ENCODE data around the gene AGBL4. TPM values are rescaled to one million over a fixed set of nuclear protein-coding genes. Genes with fewer than 3 reads are reported as not detected.

The AGBL4 gene
- total RNA-seq, 1 experiment from 2014 or later = not detected

GRCh38 chr1:50038237-50038809, 14.6 kb upstream of the AGBL4 start:
- intact Hi-C loops (cut with micrococcal nuclease) = no loop called here
- ChIA-PET CTCF (no interaction called here), RAD21 (ENCODE audit: low non-redundant PET in 1 of 2, low total read pairs in 2 of 2, uncharacterized antibody in 2 of 2, unreplicated experiment in 2 of 2) (no interaction called here), POLR2A (no interaction called here)
- no peaks in the 10 kb centered on the region for H3K36me3 ChIP-seq (ENCODE audit: control insufficient read depth in 1 of 2, insufficient read depth in 2 of 2, low read length in 2 of 2)
- no peaks in the 10 kb centered on the region for H3K9me2 ChIP-seq (ENCODE audit: insufficient read depth)
- H3K27ac ChIP-seq (ENCODE audit: low read depth, low read length) = no peak overlapping the region
- H3K79me2 ChIP-seq (ENCODE audit: insufficient read depth, low read length) = no peaks in the 10 kb centered on the region
- H4K20me1 ChIP-seq (ENCODE audit: insufficient read depth) = no peaks in the 10 kb centered on the region
- no peak for DNase-seq (ENCODE audit: low read depth, low spot score)
- no peaks in the 10 kb centered on the region for H3K9me3 ChIP-seq (ENCODE audit: control insufficient read depth in 1 of 2, insufficient read depth in 1 of 2, low read depth in 1 of 2, low read length in 2 of 2)
- TF ChIP-seq TCF7L2 (IDR thresholded peaks at IDR 0.05; ENCODE audit: borderline replicate concordance, extremely low read depth, insufficient read depth, insufficient read length) = no peak
- no peak for TF ChIP-seq POLR2AphosphoS5 (IDR thresholded peaks at IDR 0.05; ENCODE audit: low read depth, low read length)
- no peak for TF ChIP-seq ZNF274 (IDR thresholded peaks at IDR 0.05; ENCODE audit: low read depth, low read length)
- no peaks in the 10 kb centered on the region for H3K4me1 ChIP-seq (ENCODE audit: control insufficient read depth in 1 of 2, insufficient read depth in 2 of 2, low read length in 2 of 2)
- no TSS peak for BruUV-seq (replicated peaks)
- no peak overlapping the region for H3K9ac ChIP-seq (ENCODE audit: low read length)
- H3K4me3 ChIP-seq (replicated peaks in 1 of 2; ENCODE audit: low read depth in 1 of 2, low read length in 2 of 2) = no peak overlapping the region
- H3K4me2 ChIP-seq (ENCODE audit: low read length) = no peak overlapping the region
- H3K27me3 ChIP-seq (ENCODE audit: insufficient read depth, low read length) = no peaks in the 10 kb centered on the region
- no peak overlapping the region for H2AFZ ChIP-seq (ENCODE audit: low read depth, low read length, poor library complexity, severe bottlenecking)
- ATAC-seq = no peak

GRCh38 chr1:50027794-50028193, 4.0 kb upstream of the AGBL4 start:
- H2AFZ ChIP-seq (ENCODE audit: low read depth, low read length, poor library complexity, severe bottlenecking) = no peak overlapping the region
- no peaks in the 10 kb centered on the region for H3K79me2 ChIP-seq (ENCODE audit: insufficient read depth, low read length)
- TF ChIP-seq YY1 (IDR thresholded peaks at IDR 0.05; ENCODE audit: extremely low read depth, insufficient replicate concordance, low read depth, low read length) (no peak), RAD21 (IDR thresholded peaks at IDR 0.05; ENCODE audit: low read depth) (no peak), CEBPB (IDR thresholded peaks at IDR 0.05; ENCODE audit: low read depth) (no peak), EGR1 (IDR thresholded peaks at IDR 0.05; ENCODE audit: low read depth) (no peak), ZNF274 (IDR thresholded peaks at IDR 0.05; ENCODE audit: low read depth, low read length) (no peak), ELF1 (IDR thresholded peaks at IDR 0.05; ENCODE audit: borderline replicate concordance, low read depth) (no peak), SRF (IDR thresholded peaks at IDR 0.05; ENCODE audit: low read depth) (no peak)
- ChIA-PET CTCF (no interaction called here), POLR2A (no interaction called here), RAD21 (ENCODE audit: low non-redundant PET in 1 of 2, low total read pairs in 2 of 2, uncharacterized antibody in 2 of 2, unreplicated experiment in 2 of 2) (no interaction called here)
- no peak for ATAC-seq
- H3K4me2 ChIP-seq (ENCODE audit: low read length) = no peak overlapping the region
- H3K27me3 ChIP-seq (ENCODE audit: insufficient read depth, low read length) = no peaks in the 10 kb centered on the region
- H3K9me2 ChIP-seq (ENCODE audit: insufficient read depth) = no peaks in the 10 kb centered on the region
- no TSS peak for BruUV-seq (replicated peaks)
- H3K9me3 ChIP-seq (ENCODE audit: control insufficient read depth in 1 of 2, insufficient read depth in 1 of 2, low read depth in 1 of 2, low read length in 2 of 2) = no peaks in the 10 kb centered on the region
- H3K4me1 ChIP-seq (ENCODE audit: control insufficient read depth in 1 of 2, insufficient read depth in 2 of 2, low read length in 2 of 2) = no peaks in the 10 kb centered on the region
- H3K36me3 ChIP-seq (ENCODE audit: control insufficient read depth in 1 of 2, insufficient read depth in 2 of 2, low read length in 2 of 2) = no peaks in the 10 kb centered on the region
- no peak overlapping the region for H3K4me3 ChIP-seq (replicated peaks in 1 of 2; ENCODE audit: low read depth in 1 of 2, low read length in 2 of 2)
- H4K20me1 ChIP-seq (ENCODE audit: insufficient read depth) = no peaks in the 10 kb centered on the region
- H3K27ac ChIP-seq (ENCODE audit: low read depth, low read length) = no peak overlapping the region
- no peak for DNase-seq (ENCODE audit: low read depth, low spot score)
- intact Hi-C loops (cut with micrococcal nuclease) = no loop called here
- H3K9ac ChIP-seq (ENCODE audit: low read length) = no peak overlapping the region

Data from HCT116 (cell line).